Transverse colon (tissue), 4 donors: ENCODE data around the gene FILIP1L. TPM values are rescaled to one million over a fixed set of nuclear protein-coding genes. Genes with fewer than 3 reads are reported as not detected.

ENCODE experiments used
- DNase-seq: peaks from one replicate; pipeline ENCODE4 v3.0.0-alpha.2; 2019
- H3K27ac ChIP-seq, 4 donors: fragments of 200-600 bp; sonication (generic); 2 replicates each; pipeline ENCODE4 v1.5.1; 2016 to 2018; ENCODE audit warnings: inconsistent platforms in 4 of 4
- H3K27me3 ChIP-seq: fragments of 200-600 bp; sonication (generic); 2 replicates; pipeline ENCODE4 v1.5.1; 2017; ENCODE audit warnings: inconsistent platforms
- H3K36me3 ChIP-seq, 4 donors: fragments of 200-600 bp; sonication (generic); 2 replicates each; pipeline ENCODE4 v1.5.1; 2017 to 2019; ENCODE audit warnings: inconsistent platforms in 4 of 4
- H3K4me1 ChIP-seq, 4 donors: fragments of 200-600 bp; sonication (generic); 2 replicates each; pipeline ENCODE4 v1.5.1; 2017 to 2020; ENCODE audit warnings: inconsistent platforms in 4 of 4
- H3K4me3 ChIP-seq, 4 donors: fragments of 200-600 bp; sonication (generic); 1 replicate in 1 of 4; 2 replicates in 3 of 4; pipeline versions ENCODE4 v1.5.1 to v1.6.1; 2017 to 2019; ENCODE audit warnings: inconsistent platforms in 4 of 4
- H3K9me3 ChIP-seq, 2 donors: fragments of 200-600 bp; sonication (generic); 2 replicates each; pipeline ENCODE4 v1.5.1; 2017 to 2019; ENCODE audit warnings: inconsistent platforms in 2 of 2
- CTCF ChIP-seq, 5 experiments: fragments of 200-600 bp in 3 of 5; fragments of 450-650 bp in 2 of 5; sonication (generic) in 3 of 5; IDR thresholded peaks; 1 replicate in 2 of 5; 2 replicates in 3 of 5; pipeline ENCODE4 v1.5.1; 2016 to 2017; ENCODE audit warnings: antibody characterized with exemption in 5 of 5, inconsistent platforms in 3 of 5, mild to moderate bottlenecking in 2 of 5, moderate library complexity in 1 of 5
- EP300 ChIP-seq: sonication (generic); formaldehyde crosslinking; IDR thresholded peaks from one replicate; pipeline ENCODE4 v1.6.1; 2017; ENCODE audit warnings: antibody characterized with exemption, low read depth
- POLR2A ChIP-seq: fragments of 450-650 bp; IDR thresholded peaks from one replicate; pipeline ENCODE4 v1.6.1; 2016; ENCODE audit warnings: antibody characterized with exemption, mild to moderate bottlenecking, moderate library complexity
- POLR2AphosphoS5 ChIP-seq, 3 donors: sonication (generic); formaldehyde crosslinking; IDR thresholded peaks; one replicate each; pipeline ENCODE4 v1.6.1; 2016; ENCODE audit warnings: antibody characterized with exemption in 3 of 3
- WGBS, 2 donors: methylation state at CpG; one replicate each; pipeline ENCODE4 v1.1.5; 2018; ENCODE audit warnings: low coverage in 1 of 2; 5-methylcytosine and 5-hydroxymethylcytosine counted together
- in situ Hi-C, 4 donors: fragments of 200-750 bp; cut with MboI; loops; one replicate each; pipeline versions ENCODE4 v1.15.0 to v1.15.1; 2017; ENCODE audit warnings: low sequenced_read_pairs in 3 of 4, low pct_ligation_motif_present in 1 of 4, low pct_unique_long_range_greater_than_20kb in 1 of 4
- intact Hi-C: fragments of 100-400 bp; cut with DNase I; formaldehyde crosslinking; loops from one replicate; pipeline ENCODE4 v1.15.1; 2023; ENCODE audit warnings: low total_unique reads
- total RNA-seq, 4 donors: library from RNA; depleted of rRNA; stranded (reverse); fragments of >200 nt; gene quantifications; one replicate each; pipeline ENCODE4 v1.1.0, GENCODE V29; 2016

FILIP1L gene
- total RNA-seq, 4 donors from 2014 or later, result 12.3 to 38.2 (median 26.9) TPM

GRCh38 chr3:99885085-99885484, 229.2 kb downstream of the FILIP1L start:
- H3K27ac ChIP-seq, result peak overlapping the region in 1 of 4 donors; percentile 29
- H3K36me3 ChIP-seq, result no peaks in the 10 kb centered on the region
- no peaks in the 10 kb centered on the region for H3K27me3 ChIP-seq
- intact Hi-C loops, result no loop called here
- H3K4me3 ChIP-seq, result no peak overlapping the region
- no peak for DNase-seq
- in situ Hi-C loops, result no loop called here
- peaks cover 0 to 35% (median 10%) of the 10 kb centered on the region in 4 donors for H3K4me1 ChIP-seq
- no peak for TF ChIP-seq POLR2AphosphoS5 (IDR thresholded peaks at IDR 0.05)
- TF ChIP-seq CTCF (IDR thresholded peaks at IDR 0.05), result no peak
- TF ChIP-seq EP300, result no peak
- no peak for TF ChIP-seq POLR2A
- 98 to 100% methylated on average over 1 of the region's 1 CpG for WGBS, 2 donors
- peaks cover 0 to 3% of the 10 kb centered on the region in 2 donors for H3K9me3 ChIP-seq

- in situ Hi-C loops, result no loop called here
- intact Hi-C loops, result no loop called here
- Histone ChIP-seq H3K27ac (peak overlapping the region in 2 of 4 donors; percentile 8 to 29), H3K36me3 (no peaks in the 10 kb centered on the region), H3K27me3 (no peaks in the 10 kb centered on the region), H3K4me1 (peaks cover 0 to 35% (median 10%) of the 10 kb centered on the region in 4 donors), H3K4me3 (no peak overlapping the region), H3K9me3 (no peaks in the 10 kb centered on the region)
- 13 to 50% methylated on average over 2 of the region's 2 CpGs for WGBS, 2 donors
- DNase-seq, result no peak
- TF ChIP-seq POLR2A (no peak), CTCF (IDR thresholded peaks at IDR 0.05) (no peak), EP300 (no peak), POLR2AphosphoS5 (IDR thresholded peaks at IDR 0.05) (no peak)
These were observed 229.8 kb downstream of the FILIP1L start for GRCh38 chr3:99884484-99884883.

GRCh38 chr3:99883693-99884092, 230.6 kb downstream of the FILIP1L start:
- intact Hi-C loops (no loop called here), in situ Hi-C loops (no loop called here)
- DNase-seq, result no peak
- no peaks in the 10 kb centered on the region for H3K9me3 ChIP-seq
- H3K4me1 ChIP-seq, result peaks cover 0 to 35% (median 10%) of the 10 kb centered on the region in 4 donors
- H3K27ac ChIP-seq, result peak overlapping the region in 1 of 4 donors; percentile 8
- H3K27me3 ChIP-seq, result no peaks in the 10 kb centered on the region
- TF ChIP-seq CTCF (IDR thresholded peaks at IDR 0.05) (no peak), POLR2A (no peak), POLR2AphosphoS5 (IDR thresholded peaks at IDR 0.05) (no peak)
- no peaks in the 10 kb centered on the region for H3K36me3 ChIP-seq
- WGBS, 2 donors, result 82 to 94% methylated on average over 1 of the region's 1 CpG
- H3K4me3 ChIP-seq, result no peak overlapping the region

GRCh38 chr3:99883138-99883461, 231.2 kb downstream of the FILIP1L start:
- peak overlapping the region in 1 of 4 donors; percentile 84 for H3K27ac ChIP-seq
- 90 to 91% methylated on average over 2 of the region's 2 CpGs for WGBS, 2 donors
- DNase-seq, result no peak
- H3K4me1 ChIP-seq, result peaks cover 0 to 35% (median 10%) of the 10 kb centered on the region in 4 donors
- H3K27me3 ChIP-seq, result no peaks in the 10 kb centered on the region
- H3K4me3 ChIP-seq, result no peak overlapping the region
- in situ Hi-C loops, result no loop called here
- intact Hi-C loops, result no loop called here
- TF ChIP-seq POLR2AphosphoS5 (IDR thresholded peaks at IDR 0.05), result no peak
- no peak for TF ChIP-seq CTCF (IDR thresholded peaks at IDR 0.05)
- TF ChIP-seq POLR2A, result no peak
- no peak for TF ChIP-seq EP300
- no peaks in the 10 kb centered on the region for H3K9me3 ChIP-seq
- H3K36me3 ChIP-seq, result no peaks in the 10 kb centered on the region
